GM12878 (cell line): ENCODE measurements around the gene ARMC10. TPM values are rescaled to one million over a fixed set of nuclear protein-coding genes. Genes with fewer than 3 reads are reported as not detected.

Source experiments
- BACH1 ChIP-seq: fragments of 450-650 bp; IDR thresholded peaks from 2 replicates; pipeline ENCODE4 v1.6.1; 2017; ENCODE audit warnings: mild to moderate bottlenecking, borderline replicate concordance
- BCLAF1 ChIP-seq: fragments of 450-650 bp; IDR thresholded peaks from 2 replicates; pipeline ENCODE4 v1.6.1; 2017; ENCODE audit warnings: antibody characterized with exemption, mild to moderate bottlenecking, moderate library complexity
- CHD4 ChIP-seq: fragments of 200-600 bp; sonication (generic); IDR thresholded peaks from 2 replicates; pipeline ENCODE4 v1.6.1; 2016; ENCODE audit warnings: mild to moderate bottlenecking
- CREB1 ChIP-seq: IDR thresholded peaks from 2 replicates; pipeline ENCODE4 v1.6.1; 2012; ENCODE audit warnings: low read depth, mild to moderate bottlenecking, inconsistent platforms
- EGR1 ChIP-seq, 2 experiments: IDR thresholded peaks; 1 replicate in 1 of 2; 2 replicates in 1 of 2; pipeline ENCODE4 v1.6.1; 2011 to 2012; ENCODE audit warnings: low read depth in 2 of 2, low read length in 2 of 2, borderline replicate concordance in 1 of 2, mild to moderate bottlenecking in 1 of 2, moderate library complexity in 1 of 2
- ELK1 ChIP-seq: IDR thresholded peaks from 2 replicates; pipeline ENCODE4 v1.6.1; 2012; ENCODE audit warnings: low read depth, low read length, improper control_type of control experiment
- EP300 ChIP-seq, 2 experiments: fragments of 150-350 bp in 1 of 2; IDR thresholded peaks; 2 replicates each; pipeline ENCODE4 v1.6.1; 2011 to 2012; ENCODE audit warnings: low read depth in 2 of 2, low read length in 2 of 2, borderline replicate concordance in 1 of 2, improper control_type of control experiment in 1 of 2, inconsistent platforms in 1 of 2; ENCODE audit not compliant: control insufficient read depth in 1 of 2
- FOS ChIP-seq: IDR thresholded peaks from 3 replicates; pipeline ENCODE4 v1.6.1; 2011; ENCODE audit warnings: borderline replicate concordance; ENCODE audit not compliant: insufficient read length; ENCODE audit errors: extremely low read depth
- IKZF1 ChIP-seq: fragments of 450-650 bp; conservative IDR thresholded peaks from 2 replicates; pipeline ENCODE4 v1.6.1; 2017; ENCODE audit warnings: antibody characterized with exemption, mild to moderate bottlenecking
- KAT2A ChIP-seq: conservative IDR thresholded peaks from 2 replicates; pipeline ENCODE4 v1.6.1; 2011; ENCODE audit warnings: low read depth, low read length; ENCODE audit not compliant: control insufficient read depth
- LARP7 ChIP-seq: fragments of 450-650 bp; IDR thresholded peaks from 2 replicates; pipeline ENCODE4 v1.6.1; 2017; ENCODE audit warnings: mild to moderate bottlenecking
- MEF2B ChIP-seq: fragments of 450-650 bp; IDR thresholded peaks from 2 replicates; pipeline ENCODE4 v1.6.1; 2018; ENCODE audit warnings: mild to moderate bottlenecking, moderate library complexity; ENCODE audit not compliant: partially characterized antibody, poor library complexity, severe bottlenecking
- MXI1 ChIP-seq: fragments of 150-350 bp; IDR thresholded peaks from 2 replicates; pipeline ENCODE4 v1.6.1; 2011; ENCODE audit warnings: low read depth, mild to moderate bottlenecking, inconsistent platforms, low read length, improper control_type of control experiment
- NFXL1 ChIP-seq: fragments of 450-650 bp; IDR thresholded peaks from 2 replicates; pipeline ENCODE4 v1.6.1; 2017; ENCODE audit warnings: antibody characterized with exemption, mild to moderate bottlenecking, borderline replicate concordance
- NR2C2 ChIP-seq: IDR thresholded peaks from 2 replicates; pipeline ENCODE4 v1.6.1; 2011; ENCODE audit warnings: borderline replicate concordance, low read depth; ENCODE audit not compliant: control insufficient read depth, insufficient read length
- POLR2A ChIP-seq: IDR thresholded peaks from 2 replicates; pipeline ENCODE4 v1.6.1; 2011; ENCODE audit warnings: low read depth, mild to moderate bottlenecking, low read length
- SIN3A ChIP-seq: IDR thresholded peaks from 2 replicates; pipeline ENCODE4 v1.6.1; 2012; ENCODE audit warnings: low read depth, low read length, improper control_type of control experiment
- SMAD1 ChIP-seq: fragments of 450-650 bp; IDR thresholded peaks from 2 replicates; pipeline ENCODE4 v1.6.1; 2018; ENCODE audit warnings: mild to moderate bottlenecking, low read depth; ENCODE audit not compliant: partially characterized antibody
- ZBTB4 ChIP-seq: fragments of 450-650 bp; formaldehyde crosslinking; IDR thresholded peaks from 2 replicates; pipeline ENCODE4 v1.4.0; 2022; ENCODE audit warnings: mild to moderate bottlenecking, moderate library complexity
- ZNF217 ChIP-seq: fragments of 450-650 bp; IDR thresholded peaks from 2 replicates; pipeline ENCODE4 v1.6.1; 2017; ENCODE audit warnings: antibody characterized with exemption, mild to moderate bottlenecking
- ZNF24 ChIP-seq: fragments of 450-650 bp; IDR thresholded peaks from 2 replicates; pipeline ENCODE4 v1.6.1; 2017; ENCODE audit warnings: antibody characterized with exemption, mild to moderate bottlenecking
- ZNF622 ChIP-seq: fragments of 450-650 bp; IDR thresholded peaks from 2 replicates; pipeline ENCODE4 v1.6.1; 2017; ENCODE audit warnings: mild to moderate bottlenecking, inconsistent platforms
- ZSCAN29 ChIP-seq: fragments of 450-650 bp; IDR thresholded peaks from 2 replicates; pipeline ENCODE4 v1.6.1; 2017; ENCODE audit warnings: mild to moderate bottlenecking, moderate library complexity
- polyA plus RNA-seq, 11 experiments: library from polyadenylated mRNA; depleted of rRNA in 4 of 11; unstranded in 6 of 11; stranded (reverse) in 5 of 11; fragments of >200 nt; fragmentation: Nextera tagmentation in 4 of 11; fragmentation: Illumina TruSeq in 1 of 11; extraction: Ambion mirVana in 4 of 11; extraction: Trizol in 1 of 11; gene quantifications; 1 replicate in 1 of 11; 2 replicates in 10 of 11; pipeline versions ENCODE4 v1.2.1 to v1.2.3, GENCODE V29; 2011 to 2016; ENCODE audit warnings: inconsistent platforms in 2 of 11, missing spikeins in 2 of 11, low read depth in 1 of 11
- total RNA-seq, 4 experiments: library from RNA; depleted of rRNA in 3 of 4; stranded (reverse); fragments of >200 nt in 3 of 4; fragmentation: Illumina TruSeq in 1 of 4; extraction: Trizol in 1 of 4; gene quantifications; 2 replicates each; pipeline versions ENCODE4 v1.2.1 to v1.2.3, GENCODE V29; 2013 to 2021

The ARMC10 gene
- total and polyA plus RNA-seq, 10 of the 15 experiments (the other 5 are each of a cell fraction or from before 2014, with no cell fraction given) = 7.0 to 38.2 (median 24.1) TPM

- TF ChIP-seq ZBTB4 (CRISPR knock-in tag) (no peak), MEF2B (peak; percentile 76), ZNF24 (0 out of 2 replicates have a peak, but pooled peaks have one; percentile 53), ZNF217 (peak; percentile 69; the same call in 1 of the 2 replicates), ZNF622 (no peak), KAT2A (no peak), EGR1 (IDR thresholded peaks at IDR 0.05; ENCODE audit: borderline replicate concordance in 1 of 2, low read depth in 2 of 2, low read length in 2 of 2) (peak in 1 of 2 experiments; percentile 69; a peak in 1 of 3 replicates), NFXL1 (0 out of 2 replicates have a peak, but pooled peaks have one; percentile 13), SIN3A (peak; percentile 95), IKZF1 (peak; percentile 76), ELK1 (0 out of 2 replicates have a peak, but pooled peaks have one; percentile 26), BCLAF1 (peak; percentile 42; the same call in 1 of the 2 replicates), MXI1 (peak; percentile 91), LARP7 (peak; percentile 76), CHD4 (no peak), NR2C2 (no peak), SMAD1 (no peak), ZSCAN29 (peak; percentile 45; the same call in 1 of the 2 replicates), FOS (no peak), BACH1 (peak; percentile 71), POLR2A (peak; percentile 91), CREB1 (peak; percentile 27; the same call in 1 of the 2 replicates), EP300 (IDR thresholded peaks at IDR 0.05; ENCODE audit: borderline replicate concordance in 1 of 2, control insufficient read depth in 1 of 2, low read depth in 2 of 2, low read length in 2 of 2) (0 out of 4 replicates have a peak, but pooled peaks of 1 of the 2 experiments have one; percentile 25)
Observed at GRCh38 chr7:103074519-103075336, at the start of gene ARMC10, which contains the start of gene FBXL13 (continued).
